Ovary (tissue), 9 donors: Measurements from ENCODE around the gene C1QTNF8. TPM values are rescaled to one million over a fixed set of nuclear protein-coding genes. Genes with fewer than 3 reads are reported as not detected.

Experiments used
- DNase-seq, 5 donors: peaks; one replicate each; pipeline ENCODE4 v3.0.0-alpha.2; 2019 to 2020
- H3K27ac ChIP-seq, 2 donors: fragments of 200-600 bp; one replicate each; pipeline versions ENCODE4 v1.5.1 to v1.8.0; 2019 to 2022
- H3K27me3 ChIP-seq: fragments of 200-600 bp; one replicate; pipeline ENCODE4 v1.8.0; 2022
- H3K36me3 ChIP-seq: fragments of 200-600 bp; sonication (generic); one replicate; pipeline ENCODE4 v1.5.1; 2019
- H3K4me1 ChIP-seq: one replicate; pipeline ENCODE4 v1.8.1; 2013; ENCODE audit warnings: mild to moderate bottlenecking, moderate library complexity; ENCODE audit not compliant: insufficient read depth
- H3K4me3 ChIP-seq: fragments of 200-600 bp; sonication (generic); one replicate; pipeline ENCODE4 v1.5.1; 2017
- H3K9me3 ChIP-seq, 2 donors: fragments of 200-600 bp in 1 of 2; sonication (generic) in 1 of 2; one replicate each; pipeline versions ENCODE4 v1.5.1 to v1.8.1; 2013 to 2019; ENCODE audit warnings: mild to moderate bottlenecking in 1 of 2, moderate library complexity in 1 of 2
- CTCF ChIP-seq, 3 donors: fragments of 450-650 bp in 2 of 3; fragments of 200-600 bp in 1 of 3; IDR thresholded peaks; one replicate each; pipeline versions ENCODE4 v1.5.1 to v1.8.0; 2016 to 2022; ENCODE audit warnings: antibody characterized with exemption in 3 of 3, mild to moderate bottlenecking in 1 of 3
- EP300 ChIP-seq: sonication (generic); formaldehyde crosslinking; IDR thresholded peaks from one replicate; pipeline ENCODE4 v1.6.1; 2017; ENCODE audit warnings: antibody characterized with exemption
- POLR2A ChIP-seq: fragments of 450-650 bp; IDR thresholded peaks from one replicate; pipeline ENCODE4 v1.6.1; 2017; ENCODE audit warnings: antibody characterized with exemption, mild to moderate bottlenecking, moderate library complexity
- WGBS, 3 donors: extraction: QIAGEN DNeasy Blood & Tissue Kit in 1 of 3; methylation state at CpG; one replicate each; pipeline versions ENCODE4 v1.1.5 to v1.1.7; 2013 to 2017; 5-methylcytosine and 5-hydroxymethylcytosine counted together
- intact Hi-C, 4 donors: fragments of 100-400 bp; cut with DNase I; formaldehyde crosslinking; loops; one replicate each; pipeline versions ENCODE4 v1.11.0 to v1.15.1; 2022 to 2023
- polyA plus RNA-seq, 2 donors: library from polyadenylated mRNA; stranded (reverse); fragments of 200-250 nt in 1 of 2; fragments of 350-450 nt in 1 of 2; fragmentation: Illumina TruSeq in 1 of 2; extraction: RNeasy Lipid Tissue Mini Kit (QIAGEN cat#74804) in 1 of 2; gene quantifications; one replicate each; pipeline ENCODE4 v1.2.3, GENCODE V29; 2013 to 2014
- total RNA-seq, 7 donors: library from RNA; depleted of rRNA in 2 of 7; stranded (reverse); fragments of >200 nt in 2 of 7; fragmentation: NEBNext Ultra II Directional in 3 of 7; extraction: Animal tissue kit (Norgen Biotek cat#: 25700) in 3 of 7; gene quantifications; one replicate each; pipeline versions ENCODE4 v1.1.0 to v1.2.4, GENCODE V29; 2016 to 2023
- donor health status: DM: no; HTN: no; CAD: no; lungs with moderate emphysema.
- donor health status: DM: no; HTN: no; CAD: no.
- donor health status: Bipolar disorder and iron deficiency.
- donor health status: DM: yes; HTN: yes; CAD: no.
- donor health status: DM: no; HTN: no; CAD: no.
- donor health status: DM: yes; HTN: yes; CAD: no.

Gene C1QTNF8
- total and polyA plus RNA-seq, 9 donors = 0.80 TPM; not detected in 8

GRCh38 chr16:1055557-1055924 lies 40.5 kb downstream of the C1QTNF8 start:
- no peak overlapping the region for H3K4me3 ChIP-seq
- no peaks in the 10 kb centered on the region for H3K9me3 ChIP-seq
- no peak overlapping the region for H3K27ac ChIP-seq
- no peak for DNase-seq
- no peaks in the 10 kb centered on the region for H3K4me1 ChIP-seq
- no peaks in the 10 kb centered on the region for H3K36me3 ChIP-seq
- H3K27me3 ChIP-seq = no peaks in the 10 kb centered on the region
- intact Hi-C loops = loop anchor here in 2 of 4 donors (10.0 kb wide), 1 partner anchor 241 kb away; no protein-coding TSS in a partner anchor
- TF ChIP-seq CTCF (IDR thresholded peaks at IDR 0.05) (no peak), EP300 (no peak), POLR2A (no peak)
- 70 to 76% (median 73%) methylated on average over 13 of the region's 13 CpGs for WGBS, 3 donors

GRCh38 chr16:1054660-1055556 lies 41.1 kb downstream of the C1QTNF8 start:
- Histone ChIP-seq H3K4me3 (no peak overlapping the region), H3K4me1 (no peaks in the 10 kb centered on the region), H3K27me3 (no peaks in the 10 kb centered on the region), H3K36me3 (no peaks in the 10 kb centered on the region), H3K27ac (no peak overlapping the region), H3K9me3 (no peaks in the 10 kb centered on the region)
- intact Hi-C loops = loop anchor here in 2 of 4 donors (10.0 kb wide), 1 partner anchor 240 kb away; no protein-coding TSS in a partner anchor
- DNase-seq = peak in 3 of 5 donors; percentile 39 to 67 (median 58)
- no peak for TF ChIP-seq EP300
- TF ChIP-seq POLR2A = no peak
- peak; percentile 11 to 46 (median 17) for TF ChIP-seq CTCF (IDR thresholded peaks at IDR 0.05)
- WGBS, 3 donors = 7 to 10% (median 9%) methylated on average over 27 to 34 of the region's 34 CpGs

GRCh38 chr16:1053700-1054368 lies 42.2 kb downstream of the C1QTNF8 start:
- intact Hi-C loops = loop anchor here in 2 of 4 donors (10.0 kb wide), 1 partner anchor 239 kb away; no protein-coding TSS in a partner anchor
- no peaks in the 10 kb centered on the region for H3K27me3 ChIP-seq
- H3K4me1 ChIP-seq = no peaks in the 10 kb centered on the region
- no peak for DNase-seq
- 63 to 71% (median 67%) methylated on average over 17 to 21 of the region's 21 CpGs for WGBS, 3 donors
- H3K27ac ChIP-seq = no peak overlapping the region
- H3K4me3 ChIP-seq = no peak overlapping the region
- H3K9me3 ChIP-seq = no peaks in the 10 kb centered on the region
- H3K36me3 ChIP-seq = no peaks in the 10 kb centered on the region
- TF ChIP-seq POLR2A (no peak), EP300 (no peak), CTCF (IDR thresholded peaks at IDR 0.05) (no peak)

GRCh38 chr16:1053121-1053521 lies 42.9 kb downstream of the C1QTNF8 start:
- Histone ChIP-seq H3K27me3 (no peaks in the 10 kb centered on the region), H3K4me3 (no peak overlapping the region), H3K27ac (no peak overlapping the region), H3K9me3 (no peaks in the 10 kb centered on the region), H3K4me1 (no peaks in the 10 kb centered on the region), H3K36me3 (no peaks in the 10 kb centered on the region)
- TF ChIP-seq POLR2A = no peak
- no peak for TF ChIP-seq EP300
- TF ChIP-seq CTCF (IDR thresholded peaks at IDR 0.05) = no peak
- intact Hi-C loops = loop anchor here in 2 of 4 donors (10.0 kb wide), 1 partner anchor 238 kb away; no protein-coding TSS in a partner anchor
- WGBS, 3 donors = 13 to 27% (median 17%) methylated on average over 9 to 14 of the region's 14 CpGs
- no peak for DNase-seq
